22Rv1 (cell line): Measurements from ENCODE around the gene FRMD3.

Source experiments
- ZFX ChIP-seq: fragments of 450-650 bp; IDR thresholded peaks from 2 replicates; pipeline ENCODE4 v1.6.1; 2017; ENCODE audit warnings: antibody characterized with exemption, borderline replicate concordance
- TF ChIP-seq, protein P1 (sequence below): fragments of 450-650 bp; IDR thresholded peaks from 2 replicates; pipeline ENCODE4 v1.5.1; 2017; ENCODE audit warnings: mild to moderate bottlenecking

DNA sequence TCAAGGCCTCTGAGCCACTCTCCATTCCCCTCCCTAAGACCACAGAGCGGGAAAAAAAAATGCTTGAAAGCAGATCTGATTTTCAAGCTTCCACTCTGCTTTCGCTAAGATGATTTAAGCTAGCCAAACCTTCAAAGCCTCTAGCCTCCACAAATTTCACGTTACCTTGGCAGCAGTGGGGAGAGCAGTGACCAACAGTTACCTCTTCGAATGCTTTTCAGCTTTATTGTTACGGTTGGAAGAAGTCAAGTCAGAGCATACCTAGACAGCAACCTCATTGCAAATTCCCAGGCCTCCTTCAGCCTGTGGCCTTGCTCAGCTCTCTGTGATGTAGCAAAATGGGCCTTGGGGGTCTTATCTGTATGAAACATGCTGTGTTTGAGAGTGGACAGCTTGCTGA, 89.6 kb downstream of the FRMD3 start:
- TF ChIP-seq, protein P1, sequence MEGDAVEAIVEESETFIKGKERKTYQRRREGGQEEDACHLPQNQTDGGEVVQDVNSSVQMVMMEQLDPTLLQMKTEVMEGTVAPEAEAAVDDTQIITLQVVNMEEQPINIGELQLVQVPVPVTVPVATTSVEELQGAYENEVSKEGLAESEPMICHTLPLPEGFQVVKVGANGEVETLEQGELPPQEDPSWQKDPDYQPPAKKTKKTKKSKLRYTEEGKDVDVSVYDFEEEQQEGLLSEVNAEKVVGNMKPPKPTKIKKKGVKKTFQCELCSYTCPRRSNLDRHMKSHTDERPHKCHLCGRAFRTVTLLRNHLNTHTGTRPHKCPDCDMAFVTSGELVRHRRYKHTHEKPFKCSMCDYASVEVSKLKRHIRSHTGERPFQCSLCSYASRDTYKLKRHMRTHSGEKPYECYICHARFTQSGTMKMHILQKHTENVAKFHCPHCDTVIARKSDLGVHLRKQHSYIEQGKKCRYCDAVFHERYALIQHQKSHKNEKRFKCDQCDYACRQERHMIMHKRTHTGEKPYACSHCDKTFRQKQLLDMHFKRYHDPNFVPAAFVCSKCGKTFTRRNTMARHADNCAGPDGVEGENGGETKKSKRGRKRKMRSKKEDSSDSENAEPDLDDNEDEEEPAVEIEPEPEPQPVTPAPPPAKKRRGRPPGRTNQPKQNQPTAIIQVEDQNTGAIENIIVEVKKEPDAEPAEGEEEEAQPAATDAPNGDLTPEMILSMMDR = no peak
- no peak for TF ChIP-seq ZFX
